NCI-H146 (cell line): ENCODE data around the gene KIT.

Source experiments
- DNase-seq: peaks from one replicate; lab custom pipeline; 2025; lab: John Stamatoyannopoulos, UW

KIT gene

GRCh38 chr4:54703182-54703581, 45.4 kb downstream of the KIT start:
- no peak for DNase-seq

GRCh38 chr4:54707406-54707805, 49.6 kb downstream of the KIT start:
- DNase-seq: no peak

GRCh38 chr4:54708339-54709279, 50.9 kb downstream of the KIT start:
- no peak for DNase-seq

GRCh38 chr4:54709400-54709799, 51.6 kb downstream of the KIT start:
- no peak for DNase-seq

- DNase-seq: no peak
Observed at GRCh38 chr4:54712206-54712605, 54.4 kb downstream of the KIT start.

GRCh38 chr4:54714631-54715030, 56.9 kb downstream of the KIT start:
- DNase-seq: no peak

- DNase-seq: no peak
Observed at GRCh38 chr4:54716478-54717065, 58.8 kb downstream of the KIT start.

GRCh38 chr4:54717694-54718093, 59.9 kb downstream of the KIT start:
- no peak for DNase-seq

GRCh38 chr4:54719378-54719777, 61.6 kb downstream of the KIT start:
- no peak for DNase-seq

- DNase-seq: no peak
Observed at GRCh38 chr4:54723220-54723619, 65.5 kb downstream of the KIT start.

- peak; percentile 40 for DNase-seq
Observed at GRCh38 chr4:54723820-54724219, 66.1 kb downstream of the KIT start.

GRCh38 chr4:54726907-54727306, 69.2 kb downstream of the KIT start:
- DNase-seq: no peak

GRCh38 chr4:54727346-54727745, 69.6 kb downstream of the KIT start:
- no peak for DNase-seq

GRCh38 chr4:54728368-54728767, 70.6 kb downstream of the KIT start:
- no peak for DNase-seq

- DNase-seq: no peak
Observed at GRCh38 chr4:54729256-54729655, 71.5 kb downstream of the KIT start.

GRCh38 chr4:54730581-54730980, 72.8 kb downstream of the KIT start:
- DNase-seq: no peak

- no peak for DNase-seq
Observed at GRCh38 chr4:54731552-54731951, 73.8 kb downstream of the KIT start.

GRCh38 chr4:54731976-54732375, 74.2 kb downstream of the KIT start:
- no peak for DNase-seq

GRCh38 chr4:54737421-54737820, 79.7 kb downstream of the KIT start:
- no peak for DNase-seq

- DNase-seq: no peak
Observed at GRCh38 chr4:54741202-54741601, 83.4 kb downstream of the KIT start.

GRCh38 chr4:54742636-54743399, 85.1 kb downstream of the KIT start:
- DNase-seq: no peak

- no peak for DNase-seq
Observed at GRCh38 chr4:54743562-54743961, 85.8 kb downstream of the KIT start.

- DNase-seq: no peak
Observed at GRCh38 chr4:54744487-54744886, 86.7 kb downstream of the KIT start.
